ENCODE measurements around the gene RABGEF1.
"Not testable (repeated sequence)": the region's sequence is repeated elsewhere in the genome, so short reads cannot be mapped to it uniquely, and the experiment has no call there.

DNA sequence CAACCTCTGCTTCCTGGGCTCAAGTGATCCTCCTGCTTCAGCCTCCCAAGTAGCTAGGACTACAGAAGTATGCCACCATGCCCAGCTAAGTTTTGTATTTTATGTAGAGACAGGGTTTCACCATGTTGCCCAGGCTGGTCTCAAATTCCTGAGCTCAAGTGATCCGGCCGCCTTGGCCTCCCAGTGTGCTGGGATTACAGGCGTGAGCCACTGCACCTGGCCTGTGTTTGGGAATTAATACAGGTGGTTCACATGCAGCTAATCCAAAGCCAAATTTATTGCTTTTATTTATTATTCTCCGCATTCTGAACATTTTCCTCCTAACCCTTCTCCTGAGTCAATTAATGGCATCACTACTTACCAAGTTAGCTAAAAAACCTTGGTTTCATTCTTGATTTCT, 33.2 kb downstream of the RABGEF1 start:
- not testable (repeated sequence) for TF ChIP-seq POLR2A (IDR thresholded peaks at IDR 0.05)
- TF ChIP-seq, protein P1, sequence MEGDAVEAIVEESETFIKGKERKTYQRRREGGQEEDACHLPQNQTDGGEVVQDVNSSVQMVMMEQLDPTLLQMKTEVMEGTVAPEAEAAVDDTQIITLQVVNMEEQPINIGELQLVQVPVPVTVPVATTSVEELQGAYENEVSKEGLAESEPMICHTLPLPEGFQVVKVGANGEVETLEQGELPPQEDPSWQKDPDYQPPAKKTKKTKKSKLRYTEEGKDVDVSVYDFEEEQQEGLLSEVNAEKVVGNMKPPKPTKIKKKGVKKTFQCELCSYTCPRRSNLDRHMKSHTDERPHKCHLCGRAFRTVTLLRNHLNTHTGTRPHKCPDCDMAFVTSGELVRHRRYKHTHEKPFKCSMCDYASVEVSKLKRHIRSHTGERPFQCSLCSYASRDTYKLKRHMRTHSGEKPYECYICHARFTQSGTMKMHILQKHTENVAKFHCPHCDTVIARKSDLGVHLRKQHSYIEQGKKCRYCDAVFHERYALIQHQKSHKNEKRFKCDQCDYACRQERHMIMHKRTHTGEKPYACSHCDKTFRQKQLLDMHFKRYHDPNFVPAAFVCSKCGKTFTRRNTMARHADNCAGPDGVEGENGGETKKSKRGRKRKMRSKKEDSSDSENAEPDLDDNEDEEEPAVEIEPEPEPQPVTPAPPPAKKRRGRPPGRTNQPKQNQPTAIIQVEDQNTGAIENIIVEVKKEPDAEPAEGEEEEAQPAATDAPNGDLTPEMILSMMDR (IDR thresholded peaks at IDR 0.05), result not testable (repeated sequence)
